Stimulated activated CD8-positive, alpha-beta memory T cell treated with anti-CD3 and anti-CD28 coated beads, Interleukin-7, amount 100 ng/mL, for 4 hours (primary cell): ENCODE measurements around the gene NOL12.
A peak's percentile ranks its signal among the peaks of the same experiment; 100 is the strongest.
"Not testable (repeated sequence)": the region's sequence is repeated elsewhere in the genome, so short reads cannot be mapped to it uniquely, and the experiment has no call there.

Source experiments
- DNase-seq, 2 donors: peaks; one replicate each; pipeline ENCODE4 v3.0.0-alpha.2; 2020; ENCODE audit warnings: low read depth in 2 of 2

The NOL12 gene

GRCh38 chr22:37713761-37714160, 27.6 kb downstream of the NOL12 start:
- no peak for DNase-seq

- DNase-seq = no peak
Observed at GRCh38 chr22:37714634-37715033, 28.5 kb downstream of the NOL12 start.

- DNase-seq = no peak
Observed at GRCh38 chr22:37715760-37716159, 29.6 kb downstream of the NOL12 start.

GRCh38 chr22:37716708-37717107, 30.6 kb downstream of the NOL12 start:
- no peak for DNase-seq

GRCh38 chr22:37717235-37717634, 31.1 kb downstream of the NOL12 start:
- not testable (repeated sequence) for DNase-seq

GRCh38 chr22:37717746-37718305, 31.7 kb downstream of the NOL12 start:
- DNase-seq = not testable (repeated sequence)

- DNase-seq = no peak
Observed at GRCh38 chr22:37725551-37726240, 39.6 kb downstream of the NOL12 start.

- DNase-seq = no peak
Observed at GRCh38 chr22:37726241-37726887, 40.2 kb downstream of the NOL12 start.

GRCh38 chr22:37728620-37729019, 42.5 kb downstream of the NOL12 start:
- DNase-seq = no peak

GRCh38 chr22:37731804-37732471, 45.8 kb downstream of the NOL12 start:
- DNase-seq = no peak

GRCh38 chr22:37732699-37733607, 46.8 kb downstream of the NOL12 start:
- no peak for DNase-seq

- no peak for DNase-seq
Observed at GRCh38 chr22:37733625-37734401, 47.7 kb downstream of the NOL12 start.

GRCh38 chr22:37734402-37734700, 48.2 kb downstream of the NOL12 start:
- no peak for DNase-seq

GRCh38 chr22:37734964-37735451, 48.9 kb downstream of the NOL12 start:
- DNase-seq = no peak

- no peak for DNase-seq
Observed at GRCh38 chr22:37739035-37739434, 52.9 kb downstream of the NOL12 start.

- no peak for DNase-seq
Observed at GRCh38 chr22:37739611-37740049, 53.5 kb downstream of the NOL12 start.

GRCh38 chr22:37740455-37741311, 54.5 kb downstream of the NOL12 start:
- peak in 1 of 2 donors; percentile 23 for DNase-seq

GRCh38 chr22:37741312-37741795, 55.2 kb downstream of the NOL12 start:
- DNase-seq = no peak

- no peak for DNase-seq
Observed at GRCh38 chr22:37742376-37743171, 56.4 kb downstream of the NOL12 start.
